GM19455 (cell line): ENCODE data around the gene SLC39A8.
"Not testable (repeated sequence)": the region's sequence is repeated elsewhere in the genome, so short reads cannot be mapped to it uniquely, and the experiment has no call there.

Experiments used
- ATAC-seq: cut with Tn5 transposase; IDR thresholded peaks from one replicate; pipeline ENCODE4 v1.9.1; 2021; ENCODE audit not compliant: unreplicated experiment

Gene SLC39A8

DNA sequence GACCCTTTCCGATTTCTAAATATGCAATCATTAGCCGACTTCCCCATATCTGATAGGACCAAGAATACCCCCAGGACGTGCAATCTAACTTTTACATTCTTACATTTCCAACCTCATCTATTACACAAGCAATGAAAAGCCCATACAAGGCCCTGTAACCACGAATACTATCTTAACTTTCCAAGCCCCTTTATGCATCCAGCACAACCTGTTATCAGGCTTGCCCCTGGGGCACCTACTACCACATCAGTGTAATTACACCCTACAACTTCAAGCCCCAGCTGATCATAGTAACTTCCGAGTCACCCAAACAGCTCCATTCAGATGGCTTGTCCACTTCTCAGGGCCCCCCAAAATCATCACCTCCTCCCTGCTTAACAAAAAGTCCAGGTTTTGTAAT is 102.0 kb downstream of the SLC39A8 start:
- not testable (repeated sequence) for ATAC-seq

DNA sequence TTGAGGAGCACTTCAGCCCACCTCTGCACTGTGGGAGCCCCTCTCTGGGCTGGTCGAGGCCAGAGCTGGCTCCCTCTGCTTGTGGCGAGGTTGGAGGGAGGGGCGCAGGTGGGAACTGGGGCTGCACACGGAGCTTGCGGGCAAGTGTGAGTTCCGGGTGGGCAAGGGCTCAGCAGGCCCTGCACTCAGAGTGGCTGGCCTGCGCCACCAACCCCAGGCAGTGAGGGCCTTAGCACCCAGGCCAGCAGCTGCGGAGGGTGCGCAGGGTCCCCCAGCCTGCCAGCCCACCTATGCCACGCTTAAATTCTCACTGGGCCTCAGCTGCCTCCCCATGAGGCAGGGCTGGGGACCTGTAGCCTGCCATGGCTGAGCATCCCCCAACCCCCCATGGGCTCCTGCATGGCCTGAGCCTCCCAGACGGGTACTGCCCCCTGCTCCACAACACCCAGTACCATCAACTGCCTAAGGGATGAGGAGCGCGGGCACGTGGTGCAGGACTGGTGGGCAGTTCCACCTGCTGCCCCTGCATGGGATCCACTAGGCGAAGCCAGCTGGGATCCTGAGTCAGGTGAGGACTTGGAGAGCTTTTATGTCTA is 110.9 kb downstream of the SLC39A8 start:
- no peak for ATAC-seq

GRCh38 chr4:102230194-102230593 is 115.1 kb downstream of the SLC39A8 start:
- ATAC-seq = no peak

GRCh38 chr4:102227388-102227787 is 117.9 kb downstream of the SLC39A8 start:
- ATAC-seq = no peak

DNA sequence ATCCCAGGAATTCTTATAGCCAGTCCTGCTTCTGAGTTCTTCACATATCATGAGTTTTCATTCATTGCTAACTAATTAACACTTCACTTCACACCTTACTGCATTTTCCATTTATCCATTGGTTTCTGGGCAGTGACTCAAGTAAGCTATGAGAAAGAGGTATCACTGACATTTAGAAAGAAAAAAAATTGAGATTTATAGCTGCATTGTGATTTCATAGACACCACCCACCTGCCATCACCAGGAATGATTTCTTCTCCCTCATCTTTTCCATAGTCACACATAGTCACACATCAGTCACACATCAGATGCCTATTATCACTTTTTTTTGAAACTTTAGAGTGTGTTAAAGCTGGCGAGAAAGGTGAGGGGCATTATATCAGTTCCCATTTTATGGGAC is 121.8 kb downstream of the SLC39A8 start:
- no peak for ATAC-seq

- ATAC-seq = no peak
These were observed 122.4 kb downstream of the SLC39A8 start for GRCh38 chr4:102222838-102223409.

DNA sequence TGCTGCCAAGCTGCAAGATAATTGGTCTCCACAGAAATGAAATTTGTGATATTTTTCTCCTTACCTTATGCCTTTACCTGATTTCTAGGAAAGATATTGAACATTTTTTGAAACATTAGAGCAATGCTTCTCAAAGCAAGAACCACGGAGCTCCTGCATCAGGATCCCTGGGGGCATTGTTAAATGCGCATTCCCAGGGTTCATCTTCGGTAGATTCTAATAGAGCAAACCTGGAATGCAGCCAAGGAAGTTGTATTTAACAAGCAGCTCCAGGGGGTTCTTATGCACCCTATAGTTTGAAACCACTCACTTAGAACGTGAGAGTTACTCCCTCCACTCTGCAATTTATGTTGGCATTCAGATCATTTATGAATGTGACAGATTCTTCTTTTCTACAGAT is 126.2 kb downstream of the SLC39A8 start:
- no peak for ATAC-seq

DNA sequence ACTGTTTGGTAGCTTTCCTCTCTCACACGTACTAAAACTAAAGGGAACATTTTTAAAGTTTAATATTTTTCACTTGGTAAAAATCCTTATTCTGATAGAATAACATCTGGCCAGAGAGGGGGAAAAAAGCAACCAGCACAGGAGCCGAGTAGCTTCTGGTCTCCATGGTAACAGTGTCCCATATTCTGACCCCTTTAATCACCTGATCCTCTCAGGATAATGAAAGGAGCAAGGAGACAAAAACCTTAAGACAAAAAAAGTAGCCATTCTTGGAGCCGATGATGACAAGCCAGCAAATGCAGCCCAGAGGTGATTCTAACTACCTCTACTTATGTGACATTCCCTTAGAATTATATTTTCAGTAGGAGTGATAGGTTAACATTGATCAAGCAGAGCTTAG is 126.6 kb downstream of the SLC39A8 start:
- ATAC-seq = no peak

DNA sequence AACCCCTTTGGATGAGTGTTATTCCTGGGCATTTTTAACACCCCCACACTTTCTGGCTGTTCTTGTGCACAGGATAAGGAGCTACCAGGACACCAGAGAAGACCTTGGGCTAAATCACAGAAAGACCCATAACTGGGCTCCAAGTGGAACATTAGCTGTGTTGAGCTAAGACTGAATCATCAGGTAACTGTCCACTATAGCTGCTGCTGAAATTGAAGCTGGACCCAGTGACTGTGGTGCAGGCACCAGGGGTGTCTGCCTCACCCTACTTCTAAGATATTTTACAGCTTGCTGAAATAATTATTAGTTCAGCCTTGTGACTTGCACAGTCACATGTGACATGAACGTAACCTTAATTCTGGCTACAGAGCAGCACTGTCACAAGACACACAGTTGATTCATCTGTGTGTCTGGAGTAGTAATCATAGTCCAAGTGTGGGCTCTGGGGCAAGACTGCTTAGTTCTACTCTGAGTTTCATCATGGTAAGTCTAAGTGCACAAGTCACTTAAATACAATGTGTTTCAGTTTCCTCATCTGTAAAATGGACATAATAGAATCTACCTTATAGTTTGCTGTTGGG is 127.4 kb downstream of the SLC39A8 start:
- ATAC-seq = no peak

DNA sequence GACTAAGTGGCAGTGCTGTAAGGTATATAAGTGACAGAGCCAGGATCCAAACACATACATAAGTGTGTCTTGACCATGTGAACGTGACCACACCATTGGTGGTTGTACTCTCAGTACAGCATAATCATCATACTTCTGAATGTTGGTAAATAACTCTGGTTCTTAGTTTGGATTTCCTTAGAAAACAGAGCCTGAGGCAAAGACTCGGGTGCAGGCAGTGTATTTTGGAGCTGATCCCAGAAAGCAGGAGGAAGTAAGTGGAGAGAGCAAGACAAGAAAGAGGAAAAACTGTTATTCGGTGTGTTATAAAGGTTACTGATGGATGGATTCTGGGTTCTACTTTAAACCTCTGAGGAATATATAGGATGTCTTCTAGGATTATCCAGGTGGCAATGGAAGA is 127.9 kb downstream of the SLC39A8 start:
- no peak for ATAC-seq

DNA sequence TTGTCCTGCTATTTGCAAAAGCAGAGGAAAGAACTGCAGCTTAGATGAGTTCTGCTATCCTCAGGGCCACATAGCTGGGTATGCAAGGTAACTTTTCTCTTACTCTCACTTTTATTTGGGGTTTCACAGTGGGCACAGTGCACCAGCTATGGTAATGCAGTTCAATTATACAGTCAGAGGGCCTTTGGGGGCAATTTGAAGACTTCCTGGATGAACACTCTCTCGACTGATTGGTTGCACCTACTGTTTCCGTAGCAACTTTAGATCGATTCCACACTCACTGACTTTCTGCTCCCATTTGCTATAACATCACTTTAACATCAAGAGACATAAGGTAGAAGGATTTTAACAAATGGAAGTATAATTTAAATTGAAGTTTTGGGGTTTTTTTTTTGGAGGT is 128.6 kb downstream of the SLC39A8 start:
- no peak for ATAC-seq

- ATAC-seq = no peak
These were observed 132.3 kb downstream of the SLC39A8 start for GRCh38 chr4:102213031-102213430.
